A172 (cell line): ENCODE data around the gene BRIP1. TPM values are rescaled to one million over a fixed set of nuclear protein-coding genes. Genes with fewer than 3 reads are reported as not detected.

Source experiments
- DNase-seq: peaks from one replicate; pipeline ENCODE4 v3.0.0-alpha.2; 2015; ENCODE audit warnings: low spot score
- total RNA-seq: library from RNA; depleted of rRNA; stranded (reverse); fragments of >200 nt; shearing (Covaris generic); gene quantifications from 2 replicates; pipeline ENCODE4 v1.2.3, GENCODE V29; 2014; rRNA removed

The BRIP1 gene
- total RNA-seq, 1 experiment from 2014 or later = 18.4 TPM

GRCh38 chr17:61632826-61633225, 230.5 kb downstream of the BRIP1 start:
- no peak for DNase-seq

- no peak for DNase-seq
Observed at GRCh38 chr17:61631800-61632199, 231.5 kb downstream of the BRIP1 start.

Other genes starting within 250 kb of the BRIP1 start
- gene INTS2, start 64.5 kb upstream of the BRIP1 start, total RNA-seq = 15.7 and 16.3 TPM in 2 replicates
- 31.7 and 34.9 TPM in 2 replicates for gene MED13, start 201.8 kb upstream of the BRIP1 start, total RNA-seq